Measurements from ENCODE around the gene SCN2B.

GRCh38 chr11:118157186-118157895 lies 19.1 kb downstream of the SCN2B start:
- TF ChIP-seq ZNF274 (IDR thresholded peaks at IDR 0.05; ENCODE audit: low read depth, low read length) (no peak), SUZ12 (IDR thresholded peaks at IDR 0.05; ENCODE audit: extremely low read depth, insufficient read depth, insufficient read length) (no peak)
